GM10266 (cell line): Measurements from ENCODE around the gene KCNJ16.

Experiments used
- DNase-seq: peaks from one replicate; pipeline ENCODE4 v3.0.0; 2012; ENCODE audit errors: extremely low spot score
- CTCF ChIP-seq: IDR thresholded peaks from 2 replicates; pipeline ENCODE4 v1.5.1; 2012; ENCODE audit warnings: mild to moderate bottlenecking, low read depth; ENCODE audit not compliant: control insufficient read depth, insufficient read depth; ENCODE audit errors: missing control alignments

KCNJ16 gene

GRCh38 chr17:70098030-70098429 lies 23.0 kb downstream of the KCNJ16 start:
- TF ChIP-seq CTCF = no peak
- DNase-seq = no peak

GRCh38 chr17:70099294-70099693 lies 24.3 kb downstream of the KCNJ16 start:
- no peak for TF ChIP-seq CTCF
- DNase-seq = no peak

- no peak for DNase-seq
- no peak for TF ChIP-seq CTCF
Observed at GRCh38 chr17:70099884-70100283, 24.9 kb downstream of the KCNJ16 start.

- no peak for TF ChIP-seq CTCF
- no peak for DNase-seq
Observed at GRCh38 chr17:70100983-70101382, 26.0 kb downstream of the KCNJ16 start.

- no peak for DNase-seq
- TF ChIP-seq CTCF = no peak
Observed at GRCh38 chr17:70102531-70102930, 27.5 kb downstream of the KCNJ16 start.

- TF ChIP-seq CTCF = no peak
Observed at GRCh38 chr17:70104791-70105523, 29.9 kb downstream of the KCNJ16 start.

GRCh38 chr17:70105641-70106040 lies 30.6 kb downstream of the KCNJ16 start:
- DNase-seq = no peak
- TF ChIP-seq CTCF = no peak

More at GRCh38 chr17:70104791-70105523, 29.9 kb downstream of the KCNJ16 start:
- no peak for DNase-seq
